Measurements from ENCODE around the gene TSPEAR.
"Not testable (repeated sequence)": the region's sequence is repeated elsewhere in the genome, so short reads cannot be mapped to it uniquely, and the experiment has no call there.

Gene TSPEAR

DNA sequence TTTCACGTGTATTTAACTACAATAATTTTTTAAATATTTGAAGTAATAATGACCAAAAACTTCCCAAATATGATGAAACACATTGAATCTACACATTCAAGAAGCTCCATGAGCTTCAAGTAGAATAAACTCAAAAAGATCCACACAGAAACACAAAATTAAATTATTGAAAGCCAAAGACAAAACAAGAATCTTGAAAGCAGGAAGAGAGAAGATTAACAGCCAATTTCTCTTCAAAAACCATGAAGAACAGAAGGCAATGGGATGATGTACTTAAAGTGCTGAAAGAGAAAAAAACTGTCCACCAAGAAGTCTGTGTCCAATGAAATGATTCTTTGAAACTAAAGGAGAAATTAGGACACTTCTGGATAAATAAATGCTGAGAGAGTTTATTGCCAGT, 79.3 kb downstream of the TSPEAR start:
- TF ChIP-seq CTCF (IDR thresholded peaks at IDR 0.05; ENCODE audit: control insufficient read depth, extremely low read depth, insufficient read depth): no peak
- DNase-seq (ENCODE audit: low read depth): no peak
- H3K4me3 ChIP-seq (ENCODE audit: low read depth, low read length): no peak overlapping the region

GRCh38 chr21:44630440-44630839, 80.9 kb downstream of the TSPEAR start:
- no peak for DNase-seq (ENCODE audit: low read depth)
- TF ChIP-seq CTCF (IDR thresholded peaks at IDR 0.05; ENCODE audit: control insufficient read depth, extremely low read depth, insufficient read depth): no peak
- no peak overlapping the region for H3K4me3 ChIP-seq (ENCODE audit: low read depth, low read length)

- no peak for TF ChIP-seq CTCF (IDR thresholded peaks at IDR 0.05; ENCODE audit: control insufficient read depth, extremely low read depth, insufficient read depth)
- H3K4me3 ChIP-seq (ENCODE audit: low read depth, low read length): no peak overlapping the region
- DNase-seq (ENCODE audit: low read depth): no peak
Measured at GRCh38 chr21:44628707-44629391, 82.5 kb downstream of the TSPEAR start.

- not testable (repeated sequence) for DNase-seq (ENCODE audit: low read depth)
Measured at GRCh38 chr21:44627831-44628233, 83.5 kb downstream of the TSPEAR start.

DNA sequence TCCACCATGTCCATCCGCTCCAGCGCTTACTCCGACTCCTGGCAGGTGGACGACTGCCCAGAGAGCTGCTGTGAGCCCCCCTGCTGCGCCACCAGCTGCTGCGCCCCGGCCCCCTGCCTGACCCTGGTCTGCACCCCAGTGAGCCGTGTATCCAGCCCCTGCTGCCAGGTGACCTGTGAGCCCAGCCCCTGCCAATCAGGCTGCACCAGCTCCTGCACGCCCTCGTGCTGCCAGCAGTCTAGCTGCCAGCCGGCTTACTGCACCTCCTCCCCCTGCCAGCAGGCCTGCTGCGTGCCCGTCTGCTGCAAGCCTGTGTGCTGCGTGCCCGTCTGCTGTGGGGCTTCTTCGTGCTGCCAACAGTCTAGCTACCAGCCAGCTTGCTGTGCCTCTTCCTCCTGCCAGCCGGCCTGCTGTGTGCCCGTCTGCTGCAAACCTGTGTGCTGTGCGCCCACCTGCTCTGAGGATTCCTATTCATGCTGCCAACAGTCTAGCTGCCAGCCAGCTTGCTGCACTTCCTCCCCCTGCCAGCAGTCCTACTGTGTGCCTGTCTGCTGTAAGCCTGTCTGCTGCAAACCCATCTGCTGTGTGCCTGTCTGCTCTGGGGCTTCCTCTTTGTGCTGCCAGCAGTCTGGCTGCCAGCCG, 84.1 kb downstream of the TSPEAR start:
- DNase-seq (ENCODE audit: low read depth); H3K4me3 ChIP-seq (ENCODE audit: low read depth, low read length): not testable (repeated sequence)

More at GRCh38 chr21:44627831-44628233, 83.5 kb downstream of the TSPEAR start:
- not testable (repeated sequence) for H3K4me3 ChIP-seq (ENCODE audit: low read depth, low read length)

DNA sequence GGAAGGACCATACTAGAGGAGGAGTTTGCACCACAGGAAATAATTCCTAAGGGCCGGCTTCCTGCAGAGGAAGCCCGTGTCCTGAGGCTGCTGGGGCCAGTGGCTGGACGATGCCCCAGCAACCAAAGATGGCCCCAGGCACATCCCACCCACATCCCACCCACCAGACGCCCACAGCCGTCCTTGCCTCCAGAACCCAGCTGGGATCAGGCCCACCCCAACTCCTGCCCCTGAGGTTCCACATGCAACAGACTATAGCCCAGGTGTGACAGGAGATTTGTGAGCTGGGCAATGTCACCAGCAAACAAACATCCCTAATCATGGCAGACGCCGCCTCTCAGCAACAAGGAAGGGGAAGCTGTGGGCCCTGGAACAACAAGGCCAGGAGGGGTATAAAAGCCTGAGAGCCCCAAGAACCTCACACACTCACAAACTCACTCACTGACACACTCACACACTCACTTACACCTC, 84.7 kb downstream of the TSPEAR start, which contains the start of gene KRTAP10-9:
Gene KRTAP10-9, plus strand, starts transcription at position 421 of the 471 bp plus-strand sequence. CDS start 79 bp downstream, outside the sequence.
- no peak for TF ChIP-seq CTCF (IDR thresholded peaks at IDR 0.05; ENCODE audit: control insufficient read depth, extremely low read depth, insufficient read depth)
- H3K4me3 ChIP-seq (ENCODE audit: low read depth, low read length): no peak within 1 kb of the TSS
- DNase-seq (ENCODE audit: low read depth): no peak

- H3K4me3 ChIP-seq (ENCODE audit: low read depth, low read length): no peak overlapping the region
- DNase-seq (ENCODE audit: low read depth): no peak
- no peak for TF ChIP-seq CTCF (IDR thresholded peaks at IDR 0.05; ENCODE audit: control insufficient read depth, extremely low read depth, insufficient read depth)
Measured at GRCh38 chr21:44626262-44626661, 85.1 kb downstream of the TSPEAR start.

- TF ChIP-seq CTCF (IDR thresholded peaks at IDR 0.05; ENCODE audit: control insufficient read depth, extremely low read depth, insufficient read depth): no peak
- DNase-seq (ENCODE audit: low read depth): no peak
- no peak overlapping the region for H3K4me3 ChIP-seq (ENCODE audit: low read depth, low read length)
Measured at GRCh38 chr21:44625756-44626155, 85.6 kb downstream of the TSPEAR start.

Measured in LNCaP clone FGC (cell line).